HG03066 (cell line): ENCODE data around the gene ZC2HC1C.
A peak's percentile ranks its signal among the peaks of the same experiment; 100 is the strongest.

Source experiments
- ATAC-seq: cut with Tn5 transposase; IDR thresholded peaks from one replicate; pipeline ENCODE4 v1.9.1; 2021; ENCODE audit warnings: low read depth; ENCODE audit not compliant: unreplicated experiment

Gene ZC2HC1C

GRCh38 chr14:75069121-75069810 lies at the start of gene ZC2HC1C:
Gene ZC2HC1C (plus strand): TSS chr14:75069641. CDS start chr14:75070574, 933 bp downstream.
- ATAC-seq = peak; percentile 74

- no peak for ATAC-seq
Observed at GRCh38 chr14:75022655-75023054, 46.8 kb upstream of the ZC2HC1C start.

- ATAC-seq = no peak
Observed at GRCh38 chr14:75023108-75023507, 46.3 kb upstream of the ZC2HC1C start.

GRCh38 chr14:75025082-75025481 lies 44.4 kb upstream of the ZC2HC1C start:
- ATAC-seq = no peak

DNA sequence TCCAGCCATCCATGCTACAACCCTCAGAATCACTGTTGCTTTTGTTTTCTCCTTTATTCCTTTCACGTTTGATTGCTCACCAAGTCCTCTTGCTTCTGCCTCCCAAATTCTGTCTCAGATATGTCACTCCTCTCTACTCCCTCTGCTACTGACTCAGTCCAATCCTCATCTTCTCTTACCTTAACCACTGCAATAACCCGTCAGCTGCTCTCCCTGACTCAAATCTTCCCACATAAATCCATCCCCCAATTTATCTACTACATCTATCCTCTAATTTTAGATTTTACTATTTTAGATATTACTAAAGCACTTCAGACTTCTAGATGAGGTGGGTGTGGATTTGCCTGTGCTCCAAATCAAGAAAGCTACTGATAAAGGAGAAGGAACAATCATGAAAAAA lies 43.6 kb upstream of the ZC2HC1C start:
- ATAC-seq = no peak

- ATAC-seq = no peak
Observed at GRCh38 chr14:75030147-75030546, 39.3 kb upstream of the ZC2HC1C start.

GRCh38 chr14:75032939-75033338 lies 36.5 kb upstream of the ZC2HC1C start:
- ATAC-seq = no peak

- ATAC-seq = no peak
Observed at GRCh38 chr14:75040507-75040906, 28.9 kb upstream of the ZC2HC1C start.

- no peak for ATAC-seq
Observed at GRCh38 chr14:75040959-75041358, 28.5 kb upstream of the ZC2HC1C start.

GRCh38 chr14:75041613-75042012 lies 27.8 kb upstream of the ZC2HC1C start:
- ATAC-seq = no peak

GRCh38 chr14:75042035-75042434 lies 27.4 kb upstream of the ZC2HC1C start:
- no peak for ATAC-seq

DNA sequence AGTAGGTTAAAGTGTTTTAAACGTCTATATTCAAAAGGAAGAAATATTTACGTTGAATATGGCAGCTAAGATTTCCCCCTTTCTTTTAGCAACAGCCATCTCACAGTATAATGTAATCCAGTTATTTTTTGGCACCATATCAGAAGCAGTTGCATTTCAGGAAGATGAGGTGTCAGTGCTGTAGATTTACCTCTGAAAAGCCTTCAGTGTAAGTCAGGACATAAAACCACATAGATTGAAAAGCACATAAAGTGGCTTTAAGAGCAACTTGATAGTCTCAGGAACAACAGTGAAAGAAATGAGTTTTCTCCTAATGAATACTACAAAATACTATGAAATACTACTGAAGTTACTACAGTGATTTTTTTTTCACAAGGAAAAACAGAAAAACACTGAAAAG lies 25.1 kb upstream of the ZC2HC1C start:
- ATAC-seq = no peak

GRCh38 chr14:75044752-75045151 lies 24.7 kb upstream of the ZC2HC1C start:
- no peak for ATAC-seq

DNA sequence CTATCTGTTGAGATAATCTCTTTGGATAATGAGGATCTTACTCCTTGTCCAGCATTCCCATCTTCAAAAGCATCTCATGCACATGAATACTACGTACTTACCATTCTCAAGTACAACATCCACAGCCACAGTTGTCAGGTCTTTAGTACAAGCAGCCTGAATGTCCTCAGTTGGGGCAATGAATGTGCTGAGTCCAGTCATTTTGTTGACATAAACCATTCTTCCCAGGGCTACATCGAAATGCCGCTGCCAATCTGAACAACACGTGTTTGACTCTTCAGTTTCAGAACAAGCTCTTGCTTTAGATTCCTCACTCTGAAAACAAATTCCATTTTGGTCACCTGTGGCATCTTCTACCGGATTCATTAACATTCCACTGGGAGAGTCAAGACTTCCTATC lies 23.2 kb upstream of the ZC2HC1C start:
- no peak for ATAC-seq

GRCh38 chr14:75046899-75047298 lies 22.5 kb upstream of the ZC2HC1C start:
- no peak for ATAC-seq

- no peak for ATAC-seq
Observed at GRCh38 chr14:75047506-75047905, 21.9 kb upstream of the ZC2HC1C start.

DNA sequence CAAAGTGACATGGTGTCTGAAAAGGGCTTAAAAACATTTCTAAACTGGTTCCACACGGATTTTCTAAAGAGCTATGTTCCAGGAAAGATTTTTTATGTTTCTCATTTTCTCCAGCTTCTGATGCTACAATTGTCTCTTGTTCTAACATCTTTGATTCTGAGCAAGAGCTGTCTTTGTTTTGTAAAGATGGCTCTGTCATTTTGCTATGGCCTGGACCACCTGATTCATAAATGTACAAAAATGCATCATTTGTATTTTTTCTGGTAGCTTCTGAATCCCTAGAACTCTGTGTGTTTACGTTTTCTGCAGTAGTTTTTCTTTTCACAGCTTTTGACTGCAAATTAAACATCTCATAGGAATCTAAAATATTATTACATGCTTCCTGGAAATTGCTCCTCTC lies 21.3 kb upstream of the ZC2HC1C start:
- no peak for ATAC-seq

DNA sequence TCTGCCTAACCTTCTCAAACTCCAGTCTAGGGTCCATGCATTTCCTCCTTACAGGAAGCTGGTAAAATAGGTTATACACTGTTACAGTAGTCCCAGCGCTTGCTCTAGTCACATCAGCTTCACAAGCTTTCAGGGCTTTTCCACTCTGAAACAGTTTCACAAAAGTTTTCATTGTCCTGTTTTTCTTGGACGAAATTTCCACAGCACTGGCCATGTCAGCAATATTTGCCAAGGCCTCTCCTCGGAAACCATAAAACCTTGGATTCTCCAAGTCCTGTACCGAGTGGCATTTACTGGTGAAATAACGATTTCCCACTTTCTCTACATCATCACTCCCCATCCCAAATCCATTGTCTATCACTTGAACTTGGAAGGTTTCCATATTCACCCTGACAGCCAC lies 20.3 kb upstream of the ZC2HC1C start:
- no peak for ATAC-seq

DNA sequence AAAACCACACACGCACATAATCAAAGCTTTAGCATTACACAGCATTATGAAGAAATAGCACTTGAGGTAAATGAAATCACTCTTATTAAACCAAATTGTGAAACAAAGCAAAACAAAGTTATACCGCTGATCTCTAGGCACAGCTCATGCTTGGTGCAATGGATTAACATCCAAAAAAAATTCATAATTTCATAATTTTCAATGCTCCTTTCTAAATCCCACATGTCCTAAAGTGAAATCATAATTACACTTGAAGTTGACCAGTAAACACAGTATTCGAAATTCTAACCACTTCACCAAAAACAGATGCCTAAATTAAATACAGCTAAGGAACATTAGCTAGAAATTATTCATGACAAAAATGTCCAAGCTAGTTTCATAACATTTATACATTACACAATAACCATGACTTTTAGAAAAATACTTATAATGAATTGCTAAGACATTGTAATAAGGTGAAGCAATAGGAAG lies 19.7 kb upstream of the ZC2HC1C start:
- ATAC-seq = no peak

DNA sequence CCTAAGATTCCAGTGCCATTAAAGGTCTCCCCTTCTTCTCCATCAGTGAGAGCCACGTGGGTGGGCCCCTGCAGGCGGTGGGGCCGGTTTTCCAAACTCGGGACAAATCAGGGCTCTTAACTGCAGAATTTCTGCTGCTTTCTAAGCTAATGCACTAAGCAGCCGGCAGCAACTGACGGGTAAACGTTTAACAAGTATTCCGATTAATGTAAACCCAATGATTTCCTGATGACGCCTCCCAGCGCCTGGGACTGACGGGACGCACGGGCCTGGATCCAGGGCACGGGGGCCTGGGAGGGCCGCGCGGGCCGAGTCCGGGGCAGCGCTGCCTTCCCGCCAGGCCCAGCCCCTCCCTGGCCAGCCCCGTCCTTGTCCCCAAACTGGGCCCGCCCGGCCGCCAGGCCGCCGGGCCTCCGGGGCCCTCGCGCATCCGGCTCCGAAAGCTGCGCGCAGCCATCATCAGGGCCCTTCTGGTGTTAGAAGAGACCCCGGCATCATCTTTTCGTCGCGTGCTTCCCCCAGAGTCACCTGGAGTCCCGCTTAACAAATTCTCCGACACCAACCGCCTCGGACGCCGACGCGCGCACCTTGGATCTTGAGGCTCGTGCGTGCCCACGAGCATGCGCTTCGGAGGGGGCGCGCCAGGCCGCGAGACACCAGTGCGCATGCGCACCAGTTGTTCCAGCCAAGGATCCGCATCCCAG lies 18.4 kb upstream of the ZC2HC1C start, which contains the start of gene MLH3:
TSS of gene MLH3 (minus strand) at position 616 of the 704 bp plus-strand sequence. CDS start 1,812 bp downstream, outside the sequence.
- ATAC-seq = no peak

- no peak for ATAC-seq
Observed at GRCh38 chr14:75051556-75051899, 17.9 kb upstream of the ZC2HC1C start.
